ENCODE results near the gene GALNT13.

- TF ChIP-seq, protein P1, sequence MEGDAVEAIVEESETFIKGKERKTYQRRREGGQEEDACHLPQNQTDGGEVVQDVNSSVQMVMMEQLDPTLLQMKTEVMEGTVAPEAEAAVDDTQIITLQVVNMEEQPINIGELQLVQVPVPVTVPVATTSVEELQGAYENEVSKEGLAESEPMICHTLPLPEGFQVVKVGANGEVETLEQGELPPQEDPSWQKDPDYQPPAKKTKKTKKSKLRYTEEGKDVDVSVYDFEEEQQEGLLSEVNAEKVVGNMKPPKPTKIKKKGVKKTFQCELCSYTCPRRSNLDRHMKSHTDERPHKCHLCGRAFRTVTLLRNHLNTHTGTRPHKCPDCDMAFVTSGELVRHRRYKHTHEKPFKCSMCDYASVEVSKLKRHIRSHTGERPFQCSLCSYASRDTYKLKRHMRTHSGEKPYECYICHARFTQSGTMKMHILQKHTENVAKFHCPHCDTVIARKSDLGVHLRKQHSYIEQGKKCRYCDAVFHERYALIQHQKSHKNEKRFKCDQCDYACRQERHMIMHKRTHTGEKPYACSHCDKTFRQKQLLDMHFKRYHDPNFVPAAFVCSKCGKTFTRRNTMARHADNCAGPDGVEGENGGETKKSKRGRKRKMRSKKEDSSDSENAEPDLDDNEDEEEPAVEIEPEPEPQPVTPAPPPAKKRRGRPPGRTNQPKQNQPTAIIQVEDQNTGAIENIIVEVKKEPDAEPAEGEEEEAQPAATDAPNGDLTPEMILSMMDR (IDR thresholded peaks at IDR 0.05; ENCODE audit: insufficient read depth, low read length, poor library complexity, severe bottlenecking) = no peak
- TF ChIP-seq EZH2phosphoT487 (conservative IDR thresholded peaks at IDR 0.05; ENCODE audit: low read length) = no peak
Measured at GRCh38 chr2:153880926-153881325, 9.2 kb downstream of the GALNT13 start.

Data from SU-DHL-6 (cell line).